HepG2 (cell line): ENCODE measurements around the gene C9orf43.

Source experiments
- BRD4 ChIP-seq: sonication (generic); formaldehyde crosslinking; IDR thresholded peaks from 2 replicates; pipeline ENCODE4 v1.4.0; 2020; ENCODE audit warnings: missing genetic modification reagents
- POGZ ChIP-seq: sonication (generic); formaldehyde crosslinking; IDR thresholded peaks from 2 replicates; pipeline ENCODE4 v1.4.0; 2020; ENCODE audit warnings: mild to moderate bottlenecking, missing genetic modification reagents
- POLR2A ChIP-seq, 2 experiments: IDR thresholded peaks; 2 replicates each; pipeline ENCODE4 v1.6.1; 2011; ENCODE audit warnings: low read depth in 2 of 2, low read length in 2 of 2, mild to moderate bottlenecking in 1 of 2, moderate library complexity in 1 of 2; ENCODE audit not compliant: insufficient read depth in 1 of 2
- TBP ChIP-seq: sonication (generic); formaldehyde crosslinking; IDR thresholded peaks from 2 replicates; pipeline ENCODE4 v1.5.0; 2020; ENCODE audit warnings: missing genetic modification reagents
- TRIM24 ChIP-seq: sonication (generic); formaldehyde crosslinking; IDR thresholded peaks from 2 replicates; pipeline ENCODE4 v1.8.0; 2022; ENCODE audit warnings: mild to moderate bottlenecking, missing genetic modification reagents
- U2AF1 ChIP-seq: fragments of 200-400 bp; formaldehyde crosslinking; optimal IDR thresholded peaks from 2 replicates; pipeline ENCODE3; 2017; ENCODE audit warnings: mild to moderate bottlenecking, low read depth, low read length
- ZNF24 ChIP-seq: fragments of 450-650 bp; IDR thresholded peaks from 2 replicates; pipeline ENCODE4 v1.6.1; 2017; ENCODE audit warnings: antibody characterized with exemption, mild to moderate bottlenecking
- ZNF317 ChIP-seq: sonication (generic); formaldehyde crosslinking; IDR thresholded peaks from 2 replicates; pipeline ENCODE4 v1.5.0; 2020; ENCODE audit warnings: mild to moderate bottlenecking, missing genetic modification reagents
- TF ChIP-seq, protein P1 (sequence below): sonication (generic); formaldehyde crosslinking; conservative IDR thresholded peaks from 2 replicates; pipeline ENCODE4 v1.8.0; 2022; ENCODE audit warnings: missing genetic modification reagents
- TF ChIP-seq, protein P2 (sequence below): sonication (generic); formaldehyde crosslinking; IDR thresholded peaks from 2 replicates; pipeline ENCODE4 v1.4.0; 2020; ENCODE audit warnings: missing genetic modification reagents
- TF ChIP-seq, protein P3 (sequence below), 2 experiments: sonication (generic) in 1 of 2; formaldehyde crosslinking in 1 of 2; IDR thresholded peaks; 2 replicates each; pipeline versions ENCODE4 v1.5.1 to v1.6.1; 2011 to 2020; ENCODE audit warnings: borderline replicate concordance in 1 of 2, low read depth in 1 of 2, low read length in 1 of 2, mild to moderate bottlenecking in 1 of 2, missing genetic modification reagents in 1 of 2, moderate library complexity in 1 of 2
- TF ChIP-seq, protein P4 (sequence below): IDR thresholded peaks from 2 replicates; pipeline ENCODE4 v1.6.1; 2016; ENCODE audit warnings: control low read depth

DNA sequence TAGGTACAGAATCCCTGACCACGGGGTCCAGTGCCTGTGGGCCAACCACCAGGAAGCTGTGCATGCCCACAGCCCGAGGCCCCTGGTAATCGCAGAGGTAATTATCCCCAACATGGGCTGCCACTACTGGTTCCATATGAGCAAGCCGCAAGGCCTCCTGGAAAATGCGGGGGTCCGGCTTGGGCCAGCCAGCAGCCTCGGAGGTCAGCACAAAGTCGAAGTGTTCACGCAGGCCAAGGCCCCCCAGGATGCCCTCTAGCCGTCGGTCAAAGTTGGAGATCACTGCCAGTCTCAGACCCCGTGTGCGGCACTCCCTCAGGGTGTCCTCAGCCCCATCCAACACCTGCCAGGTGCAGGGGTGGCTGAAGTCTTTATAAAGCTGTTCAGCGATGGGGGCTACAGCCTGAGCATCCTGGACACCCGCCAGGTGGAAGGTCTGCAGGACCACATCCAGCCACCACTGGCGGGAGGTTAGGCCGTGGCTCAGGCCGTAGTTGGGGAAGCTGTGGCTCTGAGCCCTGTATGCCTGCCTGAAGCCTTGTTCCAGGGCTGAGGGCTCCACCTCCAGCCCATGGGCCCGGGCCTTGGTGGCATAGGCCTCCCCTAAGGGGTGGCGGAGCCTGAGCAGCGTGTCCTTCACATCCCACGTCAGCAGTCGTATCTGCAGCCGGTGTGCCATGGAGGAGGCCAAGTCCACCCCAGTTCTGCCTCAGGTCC is 36.7 kb upstream of the C9orf43 start:
- TF ChIP-seq ZNF24 (no peak), BRD4 (no peak), POLR2A (IDR thresholded peaks at IDR 0.05; ENCODE audit: insufficient read depth in 1 of 2, low read depth in 2 of 2, low read length in 2 of 2) (peak in 1 of 2 experiments; percentile 17; a peak in 1 of 4 replicates), U2AF1 (no peak), POGZ (CRISPR knock-in tag) (no peak), ZNF317 (CRISPR knock-in tag) (no peak), TRIM24 (CRISPR knock-in tag) (no peak), TBP (no peak)
- TF ChIP-seq, protein P1, sequence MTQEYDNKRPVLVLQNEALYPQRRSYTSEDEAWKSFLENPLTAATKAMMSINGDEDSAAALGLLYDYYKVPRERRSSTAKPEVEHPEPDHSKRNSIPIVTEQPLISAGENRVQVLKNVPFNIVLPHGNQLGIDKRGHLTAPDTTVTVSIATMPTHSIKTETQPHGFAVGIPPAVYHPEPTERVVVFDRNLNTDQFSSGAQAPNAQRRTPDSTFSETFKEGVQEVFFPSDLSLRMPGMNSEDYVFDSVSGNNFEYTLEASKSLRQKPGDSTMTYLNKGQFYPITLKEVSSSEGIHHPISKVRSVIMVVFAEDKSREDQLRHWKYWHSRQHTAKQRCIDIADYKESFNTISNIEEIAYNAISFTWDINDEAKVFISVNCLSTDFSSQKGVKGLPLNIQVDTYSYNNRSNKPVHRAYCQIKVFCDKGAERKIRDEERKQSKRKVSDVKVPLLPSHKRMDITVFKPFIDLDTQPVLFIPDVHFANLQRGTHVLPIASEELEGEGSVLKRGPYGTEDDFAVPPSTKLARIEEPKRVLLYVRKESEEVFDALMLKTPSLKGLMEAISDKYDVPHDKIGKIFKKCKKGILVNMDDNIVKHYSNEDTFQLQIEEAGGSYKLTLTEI (CRISPR knock-in tag): no peak
- TF ChIP-seq, protein P2, sequence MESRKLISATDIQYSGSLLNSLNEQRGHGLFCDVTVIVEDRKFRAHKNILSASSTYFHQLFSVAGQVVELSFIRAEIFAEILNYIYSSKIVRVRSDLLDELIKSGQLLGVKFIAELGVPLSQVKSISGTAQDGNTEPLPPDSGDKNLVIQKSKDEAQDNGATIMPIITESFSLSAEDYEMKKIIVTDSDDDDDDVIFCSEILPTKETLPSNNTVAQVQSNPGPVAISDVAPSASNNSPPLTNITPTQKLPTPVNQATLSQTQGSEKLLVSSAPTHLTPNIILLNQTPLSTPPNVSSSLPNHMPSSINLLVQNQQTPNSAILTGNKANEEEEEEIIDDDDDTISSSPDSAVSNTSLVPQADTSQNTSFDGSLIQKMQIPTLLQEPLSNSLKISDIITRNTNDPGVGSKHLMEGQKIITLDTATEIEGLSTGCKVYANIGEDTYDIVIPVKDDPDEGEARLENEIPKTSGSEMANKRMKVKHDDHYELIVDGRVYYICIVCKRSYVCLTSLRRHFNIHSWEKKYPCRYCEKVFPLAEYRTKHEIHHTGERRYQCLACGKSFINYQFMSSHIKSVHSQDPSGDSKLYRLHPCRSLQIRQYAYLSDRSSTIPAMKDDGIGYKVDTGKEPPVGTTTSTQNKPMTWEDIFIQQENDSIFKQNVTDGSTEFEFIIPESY: no peak
- TF ChIP-seq, protein P3, sequence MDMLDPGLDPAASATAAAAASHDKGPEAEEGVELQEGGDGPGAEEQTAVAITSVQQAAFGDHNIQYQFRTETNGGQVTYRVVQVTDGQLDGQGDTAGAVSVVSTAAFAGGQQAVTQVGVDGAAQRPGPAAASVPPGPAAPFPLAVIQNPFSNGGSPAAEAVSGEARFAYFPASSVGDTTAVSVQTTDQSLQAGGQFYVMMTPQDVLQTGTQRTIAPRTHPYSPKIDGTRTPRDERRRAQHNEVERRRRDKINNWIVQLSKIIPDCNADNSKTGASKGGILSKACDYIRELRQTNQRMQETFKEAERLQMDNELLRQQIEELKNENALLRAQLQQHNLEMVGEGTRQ (IDR thresholded peaks at IDR 0.05; ENCODE audit: low read depth, low read length): no peak
- TF ChIP-seq, protein P3 (CRISPR knock-in tag; IDR thresholded peaks at IDR 0.05; ENCODE audit: borderline replicate concordance): no peak
- TF ChIP-seq, protein P4, sequence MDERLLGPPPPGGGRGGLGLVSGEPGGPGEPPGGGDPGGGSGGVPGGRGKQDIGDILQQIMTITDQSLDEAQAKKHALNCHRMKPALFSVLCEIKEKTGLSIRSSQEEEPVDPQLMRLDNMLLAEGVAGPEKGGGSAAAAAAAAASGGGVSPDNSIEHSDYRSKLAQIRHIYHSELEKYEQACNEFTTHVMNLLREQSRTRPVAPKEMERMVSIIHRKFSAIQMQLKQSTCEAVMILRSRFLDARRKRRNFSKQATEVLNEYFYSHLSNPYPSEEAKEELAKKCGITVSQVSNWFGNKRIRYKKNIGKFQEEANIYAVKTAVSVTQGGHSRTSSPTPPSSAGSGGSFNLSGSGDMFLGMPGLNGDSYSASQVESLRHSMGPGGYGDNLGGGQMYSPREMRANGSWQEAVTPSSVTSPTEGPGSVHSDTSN (CRISPR knock-in tag): no peak
